Mammary epithelial cell (primary cell): Measurements from ENCODE around the gene GALNT3.

Experiments
- EZH2 ChIP-seq: IDR thresholded peaks from 2 replicates; pipeline ENCODE4 v1.6.1; 2012; ENCODE audit warnings: low read length, inconsistent platforms, borderline replicate concordance
- TF ChIP-seq, protein P1 (sequence below), 2 donors: IDR thresholded peaks in 1 of 2; conservative IDR thresholded peaks in 1 of 2; 2 replicates each; pipeline ENCODE4 v1.5.1; 2011 to 2012; ENCODE audit warnings: inconsistent platforms in 2 of 2, low read length in 2 of 2, mild to moderate bottlenecking in 2 of 2, control low read depth in 1 of 2, low read depth in 1 of 2; ENCODE audit not compliant: insufficient read depth in 1 of 2; ENCODE audit errors: extremely low read depth in 1 of 2

DNA sequence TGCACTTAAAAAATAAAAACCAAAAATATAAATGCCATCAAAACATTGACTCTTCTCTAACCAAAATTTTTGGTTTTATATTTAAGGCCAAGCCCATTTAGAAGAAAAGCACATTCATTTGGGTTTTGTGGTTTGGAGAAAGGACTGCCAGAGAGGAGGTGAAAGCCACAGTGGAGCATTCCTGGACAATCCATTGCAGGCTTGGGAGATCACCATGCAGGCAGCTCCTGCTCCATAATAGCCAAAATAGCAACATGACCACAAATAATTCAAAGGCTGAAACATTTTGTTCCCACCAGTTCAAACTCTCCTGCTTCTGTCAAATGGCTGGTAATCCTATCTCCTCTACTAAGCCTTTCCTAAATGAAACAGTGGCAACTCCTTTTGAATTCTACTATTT lies 73.5 kb downstream of the GALNT3 start:
- TF ChIP-seq, protein P1, sequence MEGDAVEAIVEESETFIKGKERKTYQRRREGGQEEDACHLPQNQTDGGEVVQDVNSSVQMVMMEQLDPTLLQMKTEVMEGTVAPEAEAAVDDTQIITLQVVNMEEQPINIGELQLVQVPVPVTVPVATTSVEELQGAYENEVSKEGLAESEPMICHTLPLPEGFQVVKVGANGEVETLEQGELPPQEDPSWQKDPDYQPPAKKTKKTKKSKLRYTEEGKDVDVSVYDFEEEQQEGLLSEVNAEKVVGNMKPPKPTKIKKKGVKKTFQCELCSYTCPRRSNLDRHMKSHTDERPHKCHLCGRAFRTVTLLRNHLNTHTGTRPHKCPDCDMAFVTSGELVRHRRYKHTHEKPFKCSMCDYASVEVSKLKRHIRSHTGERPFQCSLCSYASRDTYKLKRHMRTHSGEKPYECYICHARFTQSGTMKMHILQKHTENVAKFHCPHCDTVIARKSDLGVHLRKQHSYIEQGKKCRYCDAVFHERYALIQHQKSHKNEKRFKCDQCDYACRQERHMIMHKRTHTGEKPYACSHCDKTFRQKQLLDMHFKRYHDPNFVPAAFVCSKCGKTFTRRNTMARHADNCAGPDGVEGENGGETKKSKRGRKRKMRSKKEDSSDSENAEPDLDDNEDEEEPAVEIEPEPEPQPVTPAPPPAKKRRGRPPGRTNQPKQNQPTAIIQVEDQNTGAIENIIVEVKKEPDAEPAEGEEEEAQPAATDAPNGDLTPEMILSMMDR (conservative IDR thresholded peaks at IDR 0.05 in 1 of 2, IDR thresholded peaks at IDR 0.05 in 1 of 2; ENCODE audit: extremely low read depth in 1 of 2, insufficient read depth in 1 of 2, low read depth in 1 of 2, low read length in 2 of 2): no peak
- no peak for TF ChIP-seq EZH2
